HEK293 (cell line): ENCODE results near the gene SPATA33.
A peak's percentile ranks its signal among the peaks of the same experiment; 100 is the strongest.

ENCODE experiments used
- CTCF ChIA-PET: fragments of 350-600 bp; formaldehyde crosslinking; extraction: SDS; loops from one replicate; lab custom pipeline; 2021; ENCODE audit warnings: antibody characterized with exemption; lab: Yijun Ruan, JAX
- POLR2A ChIA-PET: fragments of 300-600 bp; formaldehyde crosslinking; extraction: SDS; loops from one replicate; lab custom pipeline; 2020; ENCODE audit warnings: antibody characterized with exemption, inconsistent platforms; lab: Yijun Ruan, JAX
- H3K27ac ChIP-seq: fragments of 200-500 bp; sonication (Bioruptor generic); 2 replicates; pipeline ENCODE4 v1.5.1; 2014; ENCODE audit warnings: low read depth, low read length, control low read depth, inconsistent platforms; ENCODE audit errors: extremely low read depth
- H3K36me3 ChIP-seq, 2 experiments: fragments of 200-500 bp in 1 of 2; sonication (Bioruptor generic) in 1 of 2; 1 replicate in 1 of 2; 2 replicates in 1 of 2; pipeline ENCODE4 v1.5.1; 2014 to 2017; ENCODE audit warnings: inconsistent platforms in 2 of 2, low read length in 2 of 2; ENCODE audit not compliant: control insufficient read depth in 2 of 2, insufficient read depth in 1 of 2
- H3K4me1 ChIP-seq: fragments of 200-500 bp; sonication (Bioruptor generic); 2 replicates; pipeline ENCODE4 v1.5.1; 2014; ENCODE audit warnings: mild to moderate bottlenecking, low read length, inconsistent platforms; ENCODE audit not compliant: control insufficient read depth, insufficient read depth
- H3K4me3 ChIP-seq: 2 replicates; pipeline ENCODE4 v1.5.1; 2011; ENCODE audit warnings: low read depth, mild to moderate bottlenecking, control low read depth, low read length, moderate library complexity
- H3K9me3 ChIP-seq: fragments of 200-500 bp; sonication (Bioruptor generic); 2 replicates; pipeline ENCODE4 v1.5.1; 2014; ENCODE audit warnings: low read depth, low read length, inconsistent platforms; ENCODE audit not compliant: control insufficient read depth, insufficient read depth
- ELK4 ChIP-seq: IDR thresholded peaks from 2 replicates; pipeline ENCODE4 v1.6.1; 2011; ENCODE audit warnings: mild to moderate bottlenecking, low read depth, low read length, borderline replicate concordance
- GLIS1 ChIP-seq: fragments of 450-650 bp; formaldehyde crosslinking; IDR thresholded peaks from 2 replicates; pipeline ENCODE4 v1.5.1; 2016; ENCODE audit warnings: missing biosample characterization, missing genetic modification characterization
- GLIS2 ChIP-seq: fragments of 450-650 bp; formaldehyde crosslinking; IDR thresholded peaks from 2 replicates; pipeline ENCODE4 v1.5.1; 2016; ENCODE audit warnings: missing biosample characterization, missing genetic modification characterization
- MZF1 ChIP-seq: fragments of 450-650 bp; formaldehyde crosslinking; IDR thresholded peaks from 2 replicates; pipeline ENCODE4 v1.5.1; 2017; ENCODE audit warnings: missing biosample characterization, missing genetic modification characterization, borderline replicate concordance
- TRIM28 ChIP-seq: IDR thresholded peaks from 2 replicates; pipeline ENCODE4 v1.6.1; 2011; ENCODE audit warnings: low read length, control low read depth, borderline replicate concordance
- ZBTB48 ChIP-seq: fragments of 450-650 bp; formaldehyde crosslinking; IDR thresholded peaks from 2 replicates; pipeline ENCODE4 v1.5.1; 2016; ENCODE audit warnings: missing biosample characterization, missing genetic modification characterization
- ZNF16 ChIP-seq: fragments of 450-650 bp; formaldehyde crosslinking; IDR thresholded peaks from 2 replicates; pipeline ENCODE4 v1.5.1; 2016; ENCODE audit warnings: low read depth, missing biosample characterization, missing genetic modification characterization
- ZNF426 ChIP-seq: fragments of 450-650 bp; formaldehyde crosslinking; IDR thresholded peaks from 2 replicates; pipeline ENCODE4 v1.5.1; 2017; ENCODE audit warnings: missing biosample characterization, missing genetic modification characterization, mild to moderate bottlenecking, inconsistent platforms, moderate library complexity
- ZNF433 ChIP-seq: fragments of 450-650 bp; formaldehyde crosslinking; IDR thresholded peaks from 2 replicates; pipeline ENCODE4 v1.5.1; 2016; ENCODE audit warnings: missing biosample characterization, missing genetic modification characterization, low read depth
- ZNF514 ChIP-seq: fragments of 450-650 bp; formaldehyde crosslinking; IDR thresholded peaks from 2 replicates; pipeline ENCODE4 v1.5.1; 2016; ENCODE audit warnings: missing biosample characterization, missing genetic modification characterization
- ZNF596 ChIP-seq: fragments of 450-650 bp; IDR thresholded peaks from 2 replicates; pipeline ENCODE4 v1.5.0; 2018; ENCODE audit warnings: missing biosample characterization, mild to moderate bottlenecking, missing genetic modification characterization, moderate library complexity
- ZNF660 ChIP-seq: fragments of 450-650 bp; IDR thresholded peaks from 2 replicates; pipeline ENCODE4 v1.5.1; 2018; ENCODE audit warnings: missing biosample characterization, mild to moderate bottlenecking, missing genetic modification characterization
- ZNF707 ChIP-seq: fragments of 450-650 bp; formaldehyde crosslinking; IDR thresholded peaks from 2 replicates; pipeline ENCODE4 v1.5.1; 2016; ENCODE audit warnings: missing biosample characterization, missing genetic modification characterization
- TF ChIP-seq, protein P1 (sequence below): fragments of 450-650 bp; formaldehyde crosslinking; IDR thresholded peaks from 2 replicates; pipeline ENCODE4 v1.5.1; 2016; ENCODE audit warnings: missing biosample characterization, missing genetic modification characterization, borderline replicate concordance
- TF ChIP-seq, protein P2 (sequence below): fragments of 450-650 bp; formaldehyde crosslinking; IDR thresholded peaks from 2 replicates; pipeline ENCODE4 v1.5.1; 2016; ENCODE audit warnings: missing biosample characterization, missing genetic modification characterization
- TF ChIP-seq, protein P3 (sequence below): fragments of 450-650 bp; formaldehyde crosslinking; IDR thresholded peaks from 2 replicates; pipeline ENCODE4 v1.5.1; 2016; ENCODE audit warnings: missing biosample characterization, missing genetic modification characterization

Gene SPATA33

GRCh38 chr16:89705006-89705405 is 47.4 kb downstream of the SPATA33 start:
- Histone ChIP-seq H3K4me3 (no peak overlapping the region), H3K4me1 (peaks cover 5% of the 10 kb centered on the region), H3K9me3 (no peaks in the 10 kb centered on the region), H3K36me3 (no peaks in the 10 kb centered on the region), H3K27ac (no peak overlapping the region)
- ChIA-PET CTCF (interaction anchor here (0.6 to 2.5 kb wide), 12 partner anchors 11 to 295 kb away, joined by 3 to 23 read pairs (median 4); no protein-coding TSS in a partner anchor), POLR2A (interaction anchor here (1.6 to 2.1 kb wide), 2 partner anchors 37 to 65 kb away, joined by 3 to 10 read pairs; no protein-coding TSS in a partner anchor)
- no peak for TF ChIP-seq ZNF596
- no peak for TF ChIP-seq MZF1 (tag by site-specific recombination)
- TF ChIP-seq, protein P1, sequence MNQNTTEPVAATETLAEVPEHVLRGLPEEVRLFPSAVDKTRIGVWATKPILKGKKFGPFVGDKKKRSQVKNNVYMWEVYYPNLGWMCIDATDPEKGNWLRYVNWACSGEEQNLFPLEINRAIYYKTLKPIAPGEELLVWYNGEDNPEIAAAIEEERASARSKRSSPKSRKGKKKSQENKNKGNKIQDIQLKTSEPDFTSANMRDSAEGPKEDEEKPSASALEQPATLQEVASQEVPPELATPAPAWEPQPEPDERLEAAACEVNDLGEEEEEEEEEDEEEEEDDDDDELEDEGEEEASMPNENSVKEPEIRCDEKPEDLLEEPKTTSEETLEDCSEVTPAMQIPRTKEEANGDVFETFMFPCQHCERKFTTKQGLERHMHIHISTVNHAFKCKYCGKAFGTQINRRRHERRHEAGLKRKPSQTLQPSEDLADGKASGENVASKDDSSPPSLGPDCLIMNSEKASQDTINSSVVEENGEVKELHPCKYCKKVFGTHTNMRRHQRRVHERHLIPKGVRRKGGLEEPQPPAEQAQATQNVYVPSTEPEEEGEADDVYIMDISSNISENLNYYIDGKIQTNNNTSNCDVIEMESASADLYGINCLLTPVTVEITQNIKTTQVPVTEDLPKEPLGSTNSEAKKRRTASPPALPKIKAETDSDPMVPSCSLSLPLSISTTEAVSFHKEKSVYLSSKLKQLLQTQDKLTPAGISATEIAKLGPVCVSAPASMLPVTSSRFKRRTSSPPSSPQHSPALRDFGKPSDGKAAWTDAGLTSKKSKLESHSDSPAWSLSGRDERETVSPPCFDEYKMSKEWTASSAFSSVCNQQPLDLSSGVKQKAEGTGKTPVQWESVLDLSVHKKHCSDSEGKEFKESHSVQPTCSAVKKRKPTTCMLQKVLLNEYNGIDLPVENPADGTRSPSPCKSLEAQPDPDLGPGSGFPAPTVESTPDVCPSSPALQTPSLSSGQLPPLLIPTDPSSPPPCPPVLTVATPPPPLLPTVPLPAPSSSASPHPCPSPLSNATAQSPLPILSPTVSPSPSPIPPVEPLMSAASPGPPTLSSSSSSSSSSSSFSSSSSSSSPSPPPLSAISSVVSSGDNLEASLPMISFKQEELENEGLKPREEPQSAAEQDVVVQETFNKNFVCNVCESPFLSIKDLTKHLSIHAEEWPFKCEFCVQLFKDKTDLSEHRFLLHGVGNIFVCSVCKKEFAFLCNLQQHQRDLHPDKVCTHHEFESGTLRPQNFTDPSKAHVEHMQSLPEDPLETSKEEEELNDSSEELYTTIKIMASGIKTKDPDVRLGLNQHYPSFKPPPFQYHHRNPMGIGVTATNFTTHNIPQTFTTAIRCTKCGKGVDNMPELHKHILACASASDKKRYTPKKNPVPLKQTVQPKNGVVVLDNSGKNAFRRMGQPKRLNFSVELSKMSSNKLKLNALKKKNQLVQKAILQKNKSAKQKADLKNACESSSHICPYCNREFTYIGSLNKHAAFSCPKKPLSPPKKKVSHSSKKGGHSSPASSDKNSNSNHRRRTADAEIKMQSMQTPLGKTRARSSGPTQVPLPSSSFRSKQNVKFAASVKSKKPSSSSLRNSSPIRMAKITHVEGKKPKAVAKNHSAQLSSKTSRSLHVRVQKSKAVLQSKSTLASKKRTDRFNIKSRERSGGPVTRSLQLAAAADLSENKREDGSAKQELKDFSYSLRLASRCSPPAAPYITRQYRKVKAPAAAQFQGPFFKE = no peak
- TF ChIP-seq ZNF426 (tag by site-specific recombination) = no peak
- TF ChIP-seq ZNF660 (tag by site-specific recombination) = no peak

DNA sequence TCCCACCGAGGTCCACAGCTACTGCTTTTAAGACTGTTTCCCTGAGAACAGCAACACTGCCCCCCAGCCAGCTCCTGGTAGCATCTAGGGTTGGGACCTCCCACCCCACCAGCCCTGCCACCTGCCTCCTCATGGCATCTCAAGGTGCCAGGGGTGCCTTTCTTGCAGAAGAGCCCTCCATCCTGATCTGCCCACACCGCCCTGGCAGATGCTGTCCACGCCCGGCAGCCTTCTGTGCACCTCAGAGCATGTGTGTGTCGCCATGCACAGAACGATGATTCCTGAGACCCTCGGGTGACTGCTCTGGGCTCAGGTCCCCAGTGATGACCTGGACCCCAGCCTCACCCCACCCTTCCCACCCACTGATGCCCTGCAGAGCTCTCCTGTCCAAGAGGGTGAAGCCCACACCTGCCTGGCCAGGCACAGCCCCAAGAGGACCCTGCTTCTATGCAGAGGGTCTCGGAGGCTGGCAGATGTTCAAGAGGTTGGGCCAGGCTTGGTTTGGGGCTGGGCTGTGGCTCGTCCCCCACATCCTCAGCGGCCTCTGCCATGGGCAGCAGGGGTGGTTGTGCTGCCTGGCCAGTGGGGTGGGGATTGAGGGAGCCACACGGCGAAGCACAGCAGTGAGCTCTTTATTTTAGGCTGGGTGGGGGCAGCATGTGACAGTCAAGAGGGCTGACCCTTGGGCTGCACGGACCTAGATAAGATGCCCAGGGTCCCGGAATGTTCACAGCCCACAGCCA is 49.1 kb downstream of the SPATA33 start:
- Histone ChIP-seq H3K36me3 (no peaks in the 10 kb centered on the region), H3K27ac (no peak overlapping the region), H3K4me3 (no peak overlapping the region), H3K9me3 (no peaks in the 10 kb centered on the region), H3K4me1 (no peaks in the 10 kb centered on the region; the same call in 1 of the 2 replicates)
- CTCF ChIA-PET = interaction anchor here (0.6 to 2.5 kb wide), 23 partner anchors 9 to 319 kb away, joined by 3 to 23 read pairs (median 5); partner anchors contain the start of gene VPS9D1
- POLR2A ChIA-PET = interaction anchor here (0.6 to 2.1 kb wide), 16 partner anchors 9 to 459 kb away, joined by 3 to 10 read pairs (median 4); partner anchors contain the start of genes CDK10, TCF25 and VPS9D1
- TF ChIP-seq ELK4 = no peak
- TF ChIP-seq ZBTB48 (tag by site-specific recombination) = peak; percentile 12; the same call in 1 of the 2 replicates
- TF ChIP-seq GLIS2 (tag by site-specific recombination) = peak; percentile 23

DNA sequence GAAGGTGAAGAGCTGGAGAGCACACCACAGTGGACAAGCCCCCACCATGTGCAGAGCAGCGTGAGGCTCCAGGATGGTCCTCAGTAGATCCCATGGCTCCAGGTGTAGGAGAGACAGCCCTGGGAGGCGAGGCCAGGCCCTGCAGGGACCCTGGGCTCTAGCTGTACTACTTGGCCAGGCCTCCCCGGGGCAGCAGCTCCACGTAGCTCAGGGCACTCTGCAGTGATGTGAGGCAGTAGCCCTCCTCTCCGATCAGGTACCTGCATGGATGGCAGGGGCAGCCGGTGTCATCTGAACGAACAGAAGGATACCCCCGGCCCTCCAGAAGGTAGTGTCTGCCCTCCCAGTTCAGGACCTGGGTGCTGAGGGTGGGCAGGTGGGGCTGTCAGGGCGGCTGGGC is 50.1 kb downstream of the SPATA33 start:
- no peak overlapping the region for H3K4me3 ChIP-seq
- TF ChIP-seq ZNF16 (tag by site-specific recombination) (no peak), GLIS1 (tag by site-specific recombination) (0 out of 2 replicates have a peak, but pooled peaks have one; percentile 18), ZNF707 (tag by site-specific recombination) (no peak), ZNF433 (no peak), ZNF514 (tag by site-specific recombination) (no peak), TRIM28 (no peak)
- TF ChIP-seq, protein P2, sequence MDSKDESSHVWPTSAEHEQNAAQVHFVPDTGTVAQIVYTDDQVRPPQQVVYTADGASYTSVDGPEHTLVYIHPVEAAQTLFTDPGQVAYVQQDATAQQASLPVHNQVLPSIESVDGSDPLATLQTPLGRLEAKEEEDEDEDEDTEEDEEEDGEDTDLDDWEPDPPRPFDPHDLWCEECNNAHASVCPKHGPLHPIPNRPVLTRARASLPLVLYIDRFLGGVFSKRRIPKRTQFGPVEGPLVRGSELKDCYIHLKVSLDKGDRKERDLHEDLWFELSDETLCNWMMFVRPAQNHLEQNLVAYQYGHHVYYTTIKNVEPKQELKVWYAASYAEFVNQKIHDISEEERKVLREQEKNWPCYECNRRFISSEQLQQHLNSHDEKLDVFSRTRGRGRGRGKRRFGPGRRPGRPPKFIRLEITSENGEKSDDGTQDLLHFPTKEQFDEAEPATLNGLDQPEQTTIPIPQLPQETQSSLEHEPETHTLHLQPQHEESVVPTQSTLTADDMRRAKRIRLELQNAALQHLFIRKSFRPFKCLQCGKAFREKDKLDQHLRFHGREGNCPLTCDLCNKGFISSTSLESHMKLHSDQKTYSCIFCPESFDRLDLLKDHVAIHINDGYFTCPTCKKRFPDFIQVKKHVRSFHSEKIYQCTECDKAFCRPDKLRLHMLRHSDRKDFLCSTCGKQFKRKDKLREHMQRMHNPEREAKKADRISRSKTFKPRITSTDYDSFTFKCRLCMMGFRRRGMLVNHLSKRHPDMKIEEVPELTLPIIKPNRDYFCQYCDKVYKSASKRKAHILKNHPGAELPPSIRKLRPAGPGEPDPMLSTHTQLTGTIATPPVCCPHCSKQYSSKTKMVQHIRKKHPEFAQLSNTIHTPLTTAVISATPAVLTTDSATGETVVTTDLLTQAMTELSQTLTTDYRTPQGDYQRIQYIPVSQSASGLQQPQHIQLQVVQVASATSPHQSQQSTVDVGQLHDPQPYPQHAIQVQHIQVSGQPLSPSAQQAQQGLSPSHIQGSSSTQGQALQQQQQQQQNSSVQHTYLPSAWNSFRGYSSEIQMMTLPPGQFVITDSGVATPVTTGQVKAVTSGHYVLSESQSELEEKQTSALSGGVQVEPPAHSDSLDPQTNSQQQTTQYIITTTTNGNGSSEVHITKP (tag by site-specific recombination) = 0 out of 2 replicates have a peak, but pooled peaks have one; percentile 18
- TF ChIP-seq, protein P3, sequence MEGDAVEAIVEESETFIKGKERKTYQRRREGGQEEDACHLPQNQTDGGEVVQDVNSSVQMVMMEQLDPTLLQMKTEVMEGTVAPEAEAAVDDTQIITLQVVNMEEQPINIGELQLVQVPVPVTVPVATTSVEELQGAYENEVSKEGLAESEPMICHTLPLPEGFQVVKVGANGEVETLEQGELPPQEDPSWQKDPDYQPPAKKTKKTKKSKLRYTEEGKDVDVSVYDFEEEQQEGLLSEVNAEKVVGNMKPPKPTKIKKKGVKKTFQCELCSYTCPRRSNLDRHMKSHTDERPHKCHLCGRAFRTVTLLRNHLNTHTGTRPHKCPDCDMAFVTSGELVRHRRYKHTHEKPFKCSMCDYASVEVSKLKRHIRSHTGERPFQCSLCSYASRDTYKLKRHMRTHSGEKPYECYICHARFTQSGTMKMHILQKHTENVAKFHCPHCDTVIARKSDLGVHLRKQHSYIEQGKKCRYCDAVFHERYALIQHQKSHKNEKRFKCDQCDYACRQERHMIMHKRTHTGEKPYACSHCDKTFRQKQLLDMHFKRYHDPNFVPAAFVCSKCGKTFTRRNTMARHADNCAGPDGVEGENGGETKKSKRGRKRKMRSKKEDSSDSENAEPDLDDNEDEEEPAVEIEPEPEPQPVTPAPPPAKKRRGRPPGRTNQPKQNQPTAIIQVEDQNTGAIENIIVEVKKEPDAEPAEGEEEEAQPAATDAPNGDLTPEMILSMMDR (tag by site-specific recombination) = no peak
- ChIA-PET POLR2A (interaction anchor here (1.2 kb wide), 1 partner anchor 10 kb away, joined by 3 read pairs; no protein-coding TSS in a partner anchor), CTCF (interaction anchor here (0.5 to 0.8 kb wide), 2 partner anchors 34 to 166 kb away, joined by 3 to 5 read pairs; partner anchors contain the start of gene TCF25)
- no peaks in the 10 kb centered on the region; the same call in 1 of the 2 replicates for H3K4me1 ChIP-seq
- H3K9me3 ChIP-seq = no peaks in the 10 kb centered on the region
- no peak overlapping the region for H3K27ac ChIP-seq
- H3K36me3 ChIP-seq = no peaks in the 10 kb centered on the region
